Measurements from ENCODE around the gene UBXN2A. TPM values are rescaled to one million over a fixed set of nuclear protein-coding genes. Genes with fewer than 3 reads are reported as not detected.

Gene UBXN2A
- 12.9 to 21.8 TPM (median 20.4 TPM) in 5 replicates for total RNA-seq (2022; extraction: Qiagen RNA extraction; ENCODE audit: low read depth)

GRCh38 chr2:23939987-23940717 is at the start of gene UBXN2A:
TSS of gene UBXN2A (plus strand) at chr2:23940463. CDS start at chr2:23958315, 17,852 bp downstream.

GRCh38 chr2:23926750-23927571 is 13.3 kb upstream of the UBXN2A start, which contains the start of gene ATAD2B:
TSS of gene ATAD2B (minus strand) at chr2:23927123. CDS start at chr2:23926770, 353 bp downstream.

DNA sequence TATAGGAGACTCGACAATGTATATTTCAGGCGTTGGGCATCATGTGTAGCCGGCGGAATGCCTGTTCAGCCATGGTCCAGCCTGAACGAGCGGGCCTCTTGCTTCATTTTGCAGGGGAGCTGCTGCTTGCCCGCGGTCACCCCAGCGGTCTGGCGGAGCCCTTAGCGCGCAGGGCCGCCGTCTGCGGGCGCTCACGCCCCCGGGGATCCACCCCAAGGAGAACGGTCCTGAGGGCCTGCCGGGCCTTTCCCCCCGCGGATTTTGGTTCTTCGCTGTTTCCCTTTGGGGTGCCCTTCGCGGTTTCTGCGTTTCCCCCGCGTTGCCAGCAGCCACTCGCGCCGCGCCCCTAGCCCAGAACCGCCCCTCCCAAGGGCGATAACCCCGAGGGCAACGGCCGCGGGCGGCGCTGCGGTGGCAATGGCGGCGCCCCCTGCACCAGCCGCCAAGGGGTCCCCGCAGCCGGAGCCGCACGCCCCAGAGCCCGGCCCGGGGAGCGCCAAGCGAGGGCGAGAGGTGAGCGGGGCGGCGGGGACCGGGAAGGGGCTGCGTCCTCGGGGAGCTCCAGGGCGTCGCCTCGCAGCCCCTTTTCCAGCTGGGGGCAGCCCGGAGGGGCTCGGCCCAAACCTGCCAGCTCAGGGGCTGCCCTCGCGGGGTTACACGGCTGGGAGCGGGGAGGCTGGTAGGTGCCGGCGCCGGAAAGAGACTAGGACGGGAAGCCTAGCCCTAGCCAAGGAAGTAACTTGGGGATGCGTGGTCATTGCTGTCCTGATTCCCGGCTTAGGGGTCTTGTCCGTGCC is 69.6 kb downstream of the UBXN2A start, which contains the start of gene MFSD2B:
Gene MFSD2B, plus strand, starts transcription at position 406 of the 797 bp plus-strand sequence. Its CDS starts 12 bp downstream, at position 418.

DNA sequence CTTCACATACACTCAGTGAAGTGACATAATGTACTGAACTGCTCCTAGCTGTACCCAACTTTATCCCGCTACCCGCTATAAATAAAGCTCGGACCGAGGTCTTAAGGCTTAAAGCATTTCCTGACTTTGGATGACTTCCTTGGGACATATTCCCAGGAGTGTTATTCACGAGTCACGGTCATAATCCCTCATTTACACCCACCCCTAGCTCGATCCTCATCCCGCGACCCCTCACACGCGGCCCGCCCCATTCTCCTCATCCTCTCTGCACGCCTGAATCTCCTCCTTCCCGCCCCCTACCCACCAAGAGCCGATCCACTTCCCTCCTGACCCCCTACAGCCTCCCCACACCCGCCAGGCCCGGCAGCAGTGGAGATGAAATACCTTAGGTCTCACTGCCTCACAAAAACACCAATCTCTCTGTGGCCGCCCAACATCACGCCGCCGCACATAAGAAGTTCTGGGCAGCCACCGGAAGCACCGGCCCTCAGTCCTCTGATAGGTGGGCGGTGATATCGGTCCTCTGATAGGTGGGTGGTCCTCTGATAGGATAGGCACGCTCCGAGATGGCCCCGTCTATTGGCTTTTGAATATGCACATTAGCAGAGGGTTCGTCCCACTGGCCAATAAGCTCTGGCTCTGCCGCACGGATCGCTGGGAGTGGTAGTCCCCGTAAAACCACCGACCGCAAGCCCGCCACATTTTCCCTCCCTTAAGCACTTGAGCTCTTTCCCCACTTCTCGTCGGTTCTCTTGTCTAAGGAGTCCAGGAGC is 106.9 kb downstream of the UBXN2A start, which contains the start of gene WDCP:
Gene WDCP, minus strand, starts transcription at position 462 of the 773 bp plus-strand sequence. CDS start 7,897 bp downstream, outside the sequence.

GRCh38 chr2:24049485-24050021 is 109.3 kb downstream of the UBXN2A start, which contains the start of gene FKBP1B:
TSS of gene FKBP1B (plus strand) at chr2:24049741. CDS start at chr2:24049850, 109 bp downstream.

Other genes with a start within 250 kb of the UBXN2A start
- gene ATAD2B, start 13.3 kb upstream of the UBXN2A start, total RNA-seq (2022; extraction: Qiagen RNA extraction; ENCODE audit: low read depth): 5.4 to 7.5 TPM (median 7.2 TPM) in 5 replicates
- gene MFSD2B, start 69.6 kb downstream of the UBXN2A start, total RNA-seq (2022; extraction: Qiagen RNA extraction; ENCODE audit: low read depth): 0.28 to 0.56 TPM (median 0.36 TPM) in 5 replicates
- 11.4 to 13.3 TPM (median 12.1 TPM) in 5 replicates for gene WDCP, start 106.9 kb downstream of the UBXN2A start, total RNA-seq (2022; extraction: Qiagen RNA extraction; ENCODE audit: low read depth)
- gene FKBP1B, start 109.3 kb downstream of the UBXN2A start, total RNA-seq (2022; extraction: Qiagen RNA extraction; ENCODE audit: low read depth): 8.3 to 11.7 TPM (median 9.3 TPM) in 5 replicates
- 159 to 233 TPM (median 180 TPM) in 5 replicates for gene SF3B6, start 135.9 kb downstream of the UBXN2A start, total RNA-seq (2022; extraction: Qiagen RNA extraction; ENCODE audit: low read depth)
- 158 to 200 TPM (median 179 TPM) in 5 replicates for gene TP53I3, start 144.4 kb downstream of the UBXN2A start, total RNA-seq (2022; extraction: Qiagen RNA extraction; ENCODE audit: low read depth)
- gene PFN4, start 182.9 kb downstream of the UBXN2A start, total RNA-seq (2022; extraction: Qiagen RNA extraction; ENCODE audit: low read depth): 0.67 to 1.5 TPM (median 1.4 TPM) in 5 replicates
- 1.7 to 2.6 TPM (median 2.1 TPM) in 5 replicates for gene FAM228B, start 183.0 kb downstream of the UBXN2A start, total RNA-seq (2022; extraction: Qiagen RNA extraction; ENCODE audit: low read depth)
- gene FAM228A, start 234.6 kb downstream of the UBXN2A start, total RNA-seq (2022; extraction: Qiagen RNA extraction; ENCODE audit: low read depth): not detected in 5 replicates

Measured in A549 treated with RU486 at 1 μM for 4 hours (cell line).